Sigmoid colon (tissue), 4 donors: ENCODE measurements around the gene PIGV.

ENCODE experiments used
- EP300 ChIP-seq, 4 donors: sonication (generic); formaldehyde crosslinking; IDR thresholded peaks; one replicate each; pipeline ENCODE4 v1.6.1; 2017; ENCODE audit warnings: antibody characterized with exemption in 4 of 4
- POLR2A ChIP-seq, 2 donors: fragments of 450-650 bp; IDR thresholded peaks; one replicate each; pipeline ENCODE4 v1.6.1; 2016; ENCODE audit warnings: antibody characterized with exemption in 2 of 2, mild to moderate bottlenecking in 2 of 2, moderate library complexity in 2 of 2
- POLR2AphosphoS5 ChIP-seq, 4 donors: sonication (generic); formaldehyde crosslinking; IDR thresholded peaks; one replicate each; pipeline ENCODE4 v1.6.1; 2017; ENCODE audit warnings: antibody characterized with exemption in 4 of 4
- TF ChIP-seq, protein P1 (sequence below), 4 experiments: fragments of 450-650 bp in 3 of 4; fragments of 200-600 bp in 1 of 4; IDR thresholded peaks; one replicate each; pipeline ENCODE4 v1.5.1; 2016 to 2019; ENCODE audit warnings: antibody characterized with exemption in 4 of 4, mild to moderate bottlenecking in 3 of 4, moderate library complexity in 2 of 4

DNA sequence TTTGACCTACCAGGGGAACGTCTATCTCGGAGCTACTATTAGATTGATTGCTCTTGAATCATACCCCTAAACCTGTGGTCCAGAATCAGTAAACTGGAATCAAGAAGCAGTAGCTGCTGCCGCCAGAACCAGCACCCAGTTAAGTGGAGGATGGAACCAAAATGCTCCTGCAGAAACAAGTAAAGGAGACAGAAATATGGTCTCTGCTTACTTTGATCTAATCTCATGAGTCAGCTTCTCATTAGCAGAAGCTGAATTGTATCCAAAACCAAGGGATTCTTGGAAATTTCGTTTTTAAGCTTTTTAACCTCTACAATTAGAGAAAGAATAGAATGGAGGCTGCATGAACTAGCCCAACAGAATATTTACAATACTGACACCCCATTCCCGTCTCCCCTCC lies 42.6 kb upstream of the PIGV start:
- TF ChIP-seq, protein P1, sequence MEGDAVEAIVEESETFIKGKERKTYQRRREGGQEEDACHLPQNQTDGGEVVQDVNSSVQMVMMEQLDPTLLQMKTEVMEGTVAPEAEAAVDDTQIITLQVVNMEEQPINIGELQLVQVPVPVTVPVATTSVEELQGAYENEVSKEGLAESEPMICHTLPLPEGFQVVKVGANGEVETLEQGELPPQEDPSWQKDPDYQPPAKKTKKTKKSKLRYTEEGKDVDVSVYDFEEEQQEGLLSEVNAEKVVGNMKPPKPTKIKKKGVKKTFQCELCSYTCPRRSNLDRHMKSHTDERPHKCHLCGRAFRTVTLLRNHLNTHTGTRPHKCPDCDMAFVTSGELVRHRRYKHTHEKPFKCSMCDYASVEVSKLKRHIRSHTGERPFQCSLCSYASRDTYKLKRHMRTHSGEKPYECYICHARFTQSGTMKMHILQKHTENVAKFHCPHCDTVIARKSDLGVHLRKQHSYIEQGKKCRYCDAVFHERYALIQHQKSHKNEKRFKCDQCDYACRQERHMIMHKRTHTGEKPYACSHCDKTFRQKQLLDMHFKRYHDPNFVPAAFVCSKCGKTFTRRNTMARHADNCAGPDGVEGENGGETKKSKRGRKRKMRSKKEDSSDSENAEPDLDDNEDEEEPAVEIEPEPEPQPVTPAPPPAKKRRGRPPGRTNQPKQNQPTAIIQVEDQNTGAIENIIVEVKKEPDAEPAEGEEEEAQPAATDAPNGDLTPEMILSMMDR (IDR thresholded peaks at IDR 0.05), result no peak
- TF ChIP-seq POLR2AphosphoS5 (IDR thresholded peaks at IDR 0.05) (no peak), EP300 (IDR thresholded peaks at IDR 0.05) (no peak), POLR2A (IDR thresholded peaks at IDR 0.05) (no peak)
